ENCODE data around the gene TEPSIN.

- TF ChIP-seq CTCF (IDR thresholded peaks at IDR 0.05): no peak
- TF ChIP-seq POLR2A (IDR thresholded peaks at IDR 0.05): no peak
Measured at GRCh38 chr17:81221371-81221841, 17.4 kb downstream of the TEPSIN start.

Data from heart left ventricle (tissue), 13 donors.